HCT116 (cell line): ENCODE results near the gene SLFNL1. TPM values are rescaled to one million over a fixed set of nuclear protein-coding genes. Genes with fewer than 3 reads are reported as not detected.

Experiments used
- ATAC-seq: fragments of 200-7000 bp; cut with Tn5 transposase; 2 replicates; pipeline ENCODE4 v1.9.1; 2020; ENCODE audit warnings: mild to moderate bottlenecking, moderate library complexity
- BruUV-seq: library from RNA; stranded (reverse); fragments of 400-500 nt; replicated peaks from 2 replicates; lab custom pipeline; 2021; lab: Mats Ljungman, UMichigan
- CTCF ChIA-PET: fragments of 300-600 bp; sonication (Branson Sonifier 250); formaldehyde crosslinking; loops from one replicate; lab custom pipeline; 2021; ENCODE audit warnings: antibody characterized with exemption; lab: Charles Lee
- POLR2A ChIA-PET: fragments of 300-600, 350-600 bp; sonication (Branson Sonifier 250); formaldehyde crosslinking; loops from one replicate; lab custom pipeline; 2021; ENCODE audit warnings: antibody characterized with exemption; lab: Charles Lee
- RAD21 ChIA-PET, 2 experiments: fragments of 300-600 bp; sonication (Branson Sonifier 250); formaldehyde crosslinking; loops; one replicate each; lab custom pipeline; 2023; ENCODE audit warnings: low total read pairs in 2 of 2; ENCODE audit not compliant: uncharacterized antibody in 2 of 2, unreplicated experiment in 2 of 2, low non-redundant PET in 1 of 2; lab: Charles Lee
- DNase-seq: peaks from one replicate; pipeline ENCODE4 v3.0.0-alpha.2; 2010; ENCODE audit warnings: low read depth, low spot score
- H2AFZ ChIP-seq: fragments of 200-600 bp; shearing (Covaris generic), sonication (generic); 2 replicates; pipeline ENCODE4 v1.6.1; 2017; ENCODE audit warnings: low read depth, mixed run types, mixed read lengths, antibody characterized with exemption, low read length; ENCODE audit not compliant: poor library complexity, severe bottlenecking
- H3K27ac ChIP-seq: 2 replicates; pipeline ENCODE4 v1.5.1; 2012; ENCODE audit warnings: low read depth, low read length
- H3K27me3 ChIP-seq: fragments of 200-600 bp; sonication (generic); 2 replicates; pipeline ENCODE4 v1.6.1; 2016; ENCODE audit warnings: mixed run types, low read length, mixed read lengths; ENCODE audit not compliant: insufficient read depth
- H3K36me3 ChIP-seq, 2 experiments: fragments of 200-500 bp in 1 of 2; fragments of 200-600 bp in 1 of 2; sonication (Bioruptor generic) in 1 of 2; sonication (generic) in 1 of 2; 2 replicates each; pipeline versions ENCODE4 v1.5.1 to v1.6.1; 2014 to 2016; ENCODE audit warnings: low read length in 2 of 2, inconsistent platforms in 1 of 2, mixed read lengths in 1 of 2, mixed run types in 1 of 2; ENCODE audit not compliant: insufficient read depth in 2 of 2, control insufficient read depth in 1 of 2
- H3K4me1 ChIP-seq, 2 experiments: fragments of 200-600 bp in 1 of 2; sonication (generic) in 1 of 2; 2 replicates each; pipeline versions ENCODE4 v1.5.1 to v1.6.1; 2012 to 2017; ENCODE audit warnings: low read length in 2 of 2, inconsistent platforms in 1 of 2, mild to moderate bottlenecking in 1 of 2, mixed read lengths in 1 of 2, mixed run types in 1 of 2, moderate library complexity in 1 of 2; ENCODE audit not compliant: insufficient read depth in 2 of 2, control insufficient read depth in 1 of 2
- H3K4me2 ChIP-seq: fragments of 200-600 bp; sonication (generic); 2 replicates; pipeline ENCODE4 v1.6.1; 2017; ENCODE audit warnings: mixed run types, low read length, mixed read lengths
- H3K4me3 ChIP-seq, 2 experiments: fragments of 200-600 bp in 1 of 2; sonication (generic) in 1 of 2; replicated peaks in 1 of 2; 2 replicates each; pipeline ENCODE4 v1.5.1; 2011 to 2016; ENCODE audit warnings: low read length in 2 of 2, control low read depth in 1 of 2, low read depth in 1 of 2, mild to moderate bottlenecking in 1 of 2, mixed read lengths in 1 of 2, mixed run types in 1 of 2
- H3K79me2 ChIP-seq: fragments of 200-600 bp; sonication (generic); 2 replicates; pipeline ENCODE4 v1.6.1; 2017; ENCODE audit warnings: mild to moderate bottlenecking, mixed run types, low read length, moderate library complexity, mixed read lengths; ENCODE audit not compliant: insufficient read depth
- H3K9ac ChIP-seq: fragments of 200-600 bp; sonication (generic); 2 replicates; pipeline ENCODE4 v1.6.1; 2016; ENCODE audit warnings: low read length, mixed read lengths
- H3K9me2 ChIP-seq: fragments of 200-600 bp; sonication (generic), shearing (Covaris generic); 2 replicates; pipeline ENCODE4 v1.6.1; 2017; ENCODE audit warnings: mixed run types, mild to moderate bottlenecking, moderate library complexity; ENCODE audit not compliant: insufficient read depth
- H3K9me3 ChIP-seq, 2 experiments: fragments of 200-500 bp in 1 of 2; fragments of 200-600 bp in 1 of 2; sonication (Bioruptor generic) in 1 of 2; sonication (generic) in 1 of 2; 2 replicates each; pipeline ENCODE4 v1.6.1; 2014 to 2017; ENCODE audit warnings: low read length in 2 of 2, mixed read lengths in 2 of 2, inconsistent platforms in 1 of 2, low read depth in 1 of 2, mild to moderate bottlenecking in 1 of 2, mixed run types in 1 of 2, moderate library complexity in 1 of 2; ENCODE audit not compliant: control insufficient read depth in 1 of 2, insufficient read depth in 1 of 2
- H4K20me1 ChIP-seq: fragments of 200-600 bp; sonication (generic), shearing (Covaris generic); 2 replicates; pipeline ENCODE4 v1.6.1; 2017; ENCODE audit warnings: mixed run types, mild to moderate bottlenecking, moderate library complexity; ENCODE audit not compliant: insufficient read depth
- CBX3 ChIP-seq: IDR thresholded peaks from 2 replicates; pipeline ENCODE4 v1.6.1; 2012; ENCODE audit warnings: low read depth
- EGR1 ChIP-seq: IDR thresholded peaks from 2 replicates; pipeline ENCODE4 v1.6.1; 2012; ENCODE audit warnings: low read depth
- ELF1 ChIP-seq: IDR thresholded peaks from 2 replicates; pipeline ENCODE4 v1.6.1; 2012; ENCODE audit warnings: low read depth, borderline replicate concordance
- EZH2 ChIP-seq: fragments of 200-600 bp; sonication (generic); IDR thresholded peaks from 2 replicates; pipeline ENCODE4 v1.6.1; 2017; ENCODE audit warnings: antibody characterized with exemption, mixed run types
- EZH2phosphoT487 ChIP-seq: fragments of 200-600 bp; IDR thresholded peaks from 2 replicates; pipeline ENCODE4 v1.6.1; 2018; ENCODE audit warnings: antibody characterized with exemption, borderline replicate concordance
- FOSL1 ChIP-seq: IDR thresholded peaks from 2 replicates; pipeline ENCODE4 v1.6.1; 2012; ENCODE audit warnings: low read depth
- JUND ChIP-seq: IDR thresholded peaks from 2 replicates; pipeline ENCODE4 v1.6.1; 2012
- POLR2A ChIP-seq: IDR thresholded peaks from 2 replicates; pipeline ENCODE4 v1.7.0; 2011; ENCODE audit warnings: borderline replicate concordance; ENCODE audit not compliant: insufficient read depth, insufficient read length; ENCODE audit errors: extremely low read depth
- REST ChIP-seq: IDR thresholded peaks from 2 replicates; pipeline ENCODE4 v1.6.1; 2012; ENCODE audit warnings: low read depth
- SP1 ChIP-seq: IDR thresholded peaks from 2 replicates; pipeline ENCODE4 v1.6.1; 2012; ENCODE audit warnings: low read depth
- YY1 ChIP-seq: IDR thresholded peaks from 2 replicates; pipeline ENCODE4 v1.6.1; 2011; ENCODE audit warnings: low read length, low read depth, moderate library complexity, mild to moderate bottlenecking; ENCODE audit not compliant: insufficient replicate concordance; ENCODE audit errors: extremely low read depth
- ZBTB33 ChIP-seq: IDR thresholded peaks from 2 replicates; pipeline ENCODE4 v1.6.1; 2011; ENCODE audit warnings: mild to moderate bottlenecking, low read length, moderate library complexity; ENCODE audit not compliant: insufficient replicate concordance; ENCODE audit errors: extremely low read depth
- ZFX ChIP-seq: fragments of 450-650 bp; IDR thresholded peaks from 2 replicates; pipeline ENCODE4 v1.6.1; 2017
- ZNF274 ChIP-seq: fragments of 200-500 bp; sonication (Bioruptor generic); IDR thresholded peaks from 2 replicates; pipeline ENCODE4 v1.6.1; 2014; ENCODE audit warnings: mild to moderate bottlenecking, low read depth, low read length, inconsistent platforms
- intact Hi-C: fragments of 100-400 bp; cut with micrococcal nuclease; formaldehyde crosslinking; loops from 2 replicates; pipeline ENCODE4 v1.10.0; 2022
- total RNA-seq: library from RNA; stranded (reverse); gene quantifications from one replicate; pipeline ENCODE4 v1.2.1, GENCODE V29; 2021; ENCODE audit not compliant: unreplicated experiment
- TF ChIP-seq, protein P1 (sequence below), 3 experiments: fragments of 200-600 bp in 1 of 3; sonication (generic) in 1 of 3; IDR thresholded peaks in 2 of 3; conservative IDR thresholded peaks in 1 of 3; 2 replicates each; pipeline ENCODE4 v1.5.1; 2012 to 2017; ENCODE audit warnings: low read depth in 2 of 3, low read length in 2 of 3, antibody characterized with exemption in 1 of 3, borderline replicate concordance in 1 of 3, control low read depth in 1 of 3, mild to moderate bottlenecking in 1 of 3, mixed read lengths in 1 of 3, mixed run types in 1 of 3, moderate library complexity in 1 of 3; ENCODE audit not compliant: insufficient read depth in 1 of 3
- TF ChIP-seq, protein P2 (sequence below): IDR thresholded peaks from 2 replicates; pipeline ENCODE4 v1.6.1; 2012

Gene SLFNL1
- total RNA-seq, 1 experiment from 2014 or later, result 0.20 TPM

GRCh38 chr1:40985161-40985560, 36.4 kb downstream of the SLFNL1 start:
- Histone ChIP-seq H2AFZ (no peak overlapping the region), H3K4me2 (no peak overlapping the region), H3K4me1 (peaks cover 5 to 10% of the 10 kb centered on the region in 2 experiments; a peak in 3 of 4 replicates), H3K9ac (no peak overlapping the region), H3K9me2 (no peaks in the 10 kb centered on the region), H4K20me1 (peaks cover 22% of the 10 kb centered on the region; the same call in 1 of the 2 replicates), H3K36me3 (peaks cover 59 to 75% of the 10 kb centered on the region in 2 experiments), H3K27ac (no peak overlapping the region), H3K79me2 (peaks cover 100% of the 10 kb centered on the region), H3K9me3 (no peaks in the 10 kb centered on the region), H3K27me3 (no peaks in the 10 kb centered on the region), H3K4me3 (no peak overlapping the region)
- BruUV-seq, result no TSS peak
- DNase-seq, result no peak
- ChIA-PET POLR2A (no interaction called here), RAD21 (no interaction called here), CTCF (no interaction called here)
- TF ChIP-seq ZBTB33 (no peak), FOSL1 (no peak), YY1 (no peak), CBX3 (no peak), EGR1 (no peak), ZFX (no peak), SP1 (no peak), EZH2phosphoT487 (no peak), REST (no peak), ELF1 (no peak), POLR2A (no peak), JUND (no peak), ZNF274 (no peak), EZH2 (no peak)
- TF ChIP-seq, protein P1, sequence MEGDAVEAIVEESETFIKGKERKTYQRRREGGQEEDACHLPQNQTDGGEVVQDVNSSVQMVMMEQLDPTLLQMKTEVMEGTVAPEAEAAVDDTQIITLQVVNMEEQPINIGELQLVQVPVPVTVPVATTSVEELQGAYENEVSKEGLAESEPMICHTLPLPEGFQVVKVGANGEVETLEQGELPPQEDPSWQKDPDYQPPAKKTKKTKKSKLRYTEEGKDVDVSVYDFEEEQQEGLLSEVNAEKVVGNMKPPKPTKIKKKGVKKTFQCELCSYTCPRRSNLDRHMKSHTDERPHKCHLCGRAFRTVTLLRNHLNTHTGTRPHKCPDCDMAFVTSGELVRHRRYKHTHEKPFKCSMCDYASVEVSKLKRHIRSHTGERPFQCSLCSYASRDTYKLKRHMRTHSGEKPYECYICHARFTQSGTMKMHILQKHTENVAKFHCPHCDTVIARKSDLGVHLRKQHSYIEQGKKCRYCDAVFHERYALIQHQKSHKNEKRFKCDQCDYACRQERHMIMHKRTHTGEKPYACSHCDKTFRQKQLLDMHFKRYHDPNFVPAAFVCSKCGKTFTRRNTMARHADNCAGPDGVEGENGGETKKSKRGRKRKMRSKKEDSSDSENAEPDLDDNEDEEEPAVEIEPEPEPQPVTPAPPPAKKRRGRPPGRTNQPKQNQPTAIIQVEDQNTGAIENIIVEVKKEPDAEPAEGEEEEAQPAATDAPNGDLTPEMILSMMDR (IDR thresholded peaks at IDR 0.05 in 2 of 3, conservative IDR thresholded peaks at IDR 0.05 in 1 of 3; ENCODE audit: borderline replicate concordance in 1 of 3, insufficient read depth in 1 of 3, low read depth in 2 of 3, low read length in 2 of 3), result no peak
- TF ChIP-seq, protein P2, sequence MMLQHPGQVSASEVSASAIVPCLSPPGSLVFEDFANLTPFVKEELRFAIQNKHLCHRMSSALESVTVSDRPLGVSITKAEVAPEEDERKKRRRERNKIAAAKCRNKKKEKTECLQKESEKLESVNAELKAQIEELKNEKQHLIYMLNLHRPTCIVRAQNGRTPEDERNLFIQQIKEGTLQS, result no peak
- ATAC-seq, result no peak
- intact Hi-C loops, result no loop called here
